WERI-Rb-1 (cell line): ENCODE data around the gene EVL.
"Not testable (repeated sequence)": the region's sequence is repeated elsewhere in the genome, so short reads cannot be mapped to it uniquely, and the experiment has no call there.

Source experiments
- DNase-seq: peaks from one replicate; pipeline ENCODE4 v3.0.0-alpha.2; 2020
- H3K27ac ChIP-seq: fragments of 250-450 bp; sonication (Bioruptor Pico); 2 replicates; pipeline ENCODE4 v1.5.1; 2020; ENCODE audit warnings: mild to moderate bottlenecking, moderate library complexity
- H3K27me3 ChIP-seq: fragments of 250-450 bp; sonication (Bioruptor Pico); 2 replicates; pipeline ENCODE4 v1.5.1; 2021; ENCODE audit warnings: mild to moderate bottlenecking, low read depth, moderate library complexity; ENCODE audit not compliant: insufficient read depth, severe bottlenecking
- H3K36me3 ChIP-seq: fragments of 250-450 bp; sonication (Bioruptor Pico); 2 replicates; pipeline ENCODE4 v1.5.1; 2020; ENCODE audit warnings: mild to moderate bottlenecking, moderate library complexity
- H3K4me3 ChIP-seq: 2 replicates; pipeline ENCODE4 v1.5.1; 2011; ENCODE audit warnings: low read depth, mild to moderate bottlenecking, control low read depth, low read length
- H3K9me3 ChIP-seq: fragments of 250-450 bp; sonication (Bioruptor Pico); 2 replicates; pipeline ENCODE4 v1.5.1; 2021; ENCODE audit warnings: mild to moderate bottlenecking, moderate library complexity; ENCODE audit not compliant: severe bottlenecking
- TF ChIP-seq, protein P1 (sequence below): IDR thresholded peaks from 2 replicates; pipeline ENCODE4 v1.5.1; 2011; ENCODE audit warnings: low read depth, mild to moderate bottlenecking, control low read depth, inconsistent platforms, low read length

The EVL gene

DNA sequence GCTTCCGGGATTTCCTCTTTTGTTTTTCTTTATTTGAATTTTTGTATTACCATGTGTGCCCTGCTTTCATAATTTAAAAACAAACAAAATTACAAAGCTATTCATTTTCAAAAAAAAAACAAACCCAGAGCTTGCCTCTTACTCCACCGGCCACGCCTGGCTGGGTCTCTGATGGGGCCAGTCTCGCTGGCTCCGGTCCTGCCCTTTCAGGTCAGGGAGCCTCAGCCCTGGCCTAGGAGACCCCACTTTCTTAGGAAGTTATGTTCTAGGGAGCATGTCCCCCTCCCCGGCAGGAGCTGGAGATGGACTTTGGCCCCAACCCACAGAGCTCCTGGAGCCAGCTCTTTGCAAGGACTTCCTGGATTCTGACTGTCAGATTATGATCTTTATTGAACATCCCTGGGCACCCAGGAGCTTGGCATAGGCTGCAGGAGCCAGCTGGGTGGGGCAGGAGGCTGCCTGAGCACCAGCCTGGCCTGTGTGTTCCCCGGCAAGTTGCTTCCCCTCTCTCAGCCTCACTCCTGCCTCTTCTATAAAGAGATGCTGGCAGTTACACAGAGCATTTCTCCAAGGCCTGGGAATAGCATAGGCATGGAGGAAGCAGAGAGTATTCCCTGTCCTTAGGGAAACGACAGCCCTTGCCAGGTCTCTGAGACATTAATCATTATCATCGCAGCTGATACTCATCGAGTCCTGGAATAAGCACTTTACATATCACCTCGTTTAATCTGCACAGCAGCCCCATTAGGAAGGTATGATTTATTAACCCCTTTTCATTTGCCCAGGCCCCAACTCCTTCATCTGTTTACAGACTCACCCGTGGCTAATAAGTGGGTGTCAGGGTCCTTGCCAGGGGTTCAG lies 90.8 kb downstream of the EVL start:
- H3K36me3 ChIP-seq = no peaks in the 10 kb centered on the region
- TF ChIP-seq, protein P1, sequence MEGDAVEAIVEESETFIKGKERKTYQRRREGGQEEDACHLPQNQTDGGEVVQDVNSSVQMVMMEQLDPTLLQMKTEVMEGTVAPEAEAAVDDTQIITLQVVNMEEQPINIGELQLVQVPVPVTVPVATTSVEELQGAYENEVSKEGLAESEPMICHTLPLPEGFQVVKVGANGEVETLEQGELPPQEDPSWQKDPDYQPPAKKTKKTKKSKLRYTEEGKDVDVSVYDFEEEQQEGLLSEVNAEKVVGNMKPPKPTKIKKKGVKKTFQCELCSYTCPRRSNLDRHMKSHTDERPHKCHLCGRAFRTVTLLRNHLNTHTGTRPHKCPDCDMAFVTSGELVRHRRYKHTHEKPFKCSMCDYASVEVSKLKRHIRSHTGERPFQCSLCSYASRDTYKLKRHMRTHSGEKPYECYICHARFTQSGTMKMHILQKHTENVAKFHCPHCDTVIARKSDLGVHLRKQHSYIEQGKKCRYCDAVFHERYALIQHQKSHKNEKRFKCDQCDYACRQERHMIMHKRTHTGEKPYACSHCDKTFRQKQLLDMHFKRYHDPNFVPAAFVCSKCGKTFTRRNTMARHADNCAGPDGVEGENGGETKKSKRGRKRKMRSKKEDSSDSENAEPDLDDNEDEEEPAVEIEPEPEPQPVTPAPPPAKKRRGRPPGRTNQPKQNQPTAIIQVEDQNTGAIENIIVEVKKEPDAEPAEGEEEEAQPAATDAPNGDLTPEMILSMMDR = no peak
- H3K9me3 ChIP-seq = peaks cover 12% of the 10 kb centered on the region
- DNase-seq = no peak
- H3K4me3 ChIP-seq = no peak overlapping the region
- no peak overlapping the region for H3K27ac ChIP-seq
- H3K27me3 ChIP-seq = peaks cover 20% of the 10 kb centered on the region

DNA sequence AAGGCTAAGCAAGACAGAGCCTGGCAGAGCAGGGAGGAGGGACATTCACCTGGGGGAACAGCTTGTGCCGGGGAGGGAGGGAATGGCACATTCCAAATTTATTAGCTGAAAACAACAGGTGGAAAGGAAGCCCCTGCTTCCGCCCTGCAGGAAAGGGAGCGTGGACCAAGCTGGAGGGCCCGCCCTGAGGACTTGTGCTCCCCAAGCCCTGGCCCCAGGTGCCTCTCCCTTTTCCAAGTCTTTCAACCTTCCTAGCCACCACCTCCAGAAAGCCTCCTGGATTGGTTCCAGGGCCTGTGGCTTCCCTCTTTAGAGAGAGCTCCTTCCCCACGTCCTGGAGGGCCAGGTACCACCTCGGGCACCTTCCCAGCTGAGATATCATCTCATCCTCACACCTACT lies 91.6 kb downstream of the EVL start:
- H3K27ac ChIP-seq = no peak overlapping the region
- TF ChIP-seq, protein P1 = no peak
- H3K36me3 ChIP-seq = no peaks in the 10 kb centered on the region
- peaks cover 20% of the 10 kb centered on the region for H3K27me3 ChIP-seq
- no peak overlapping the region for H3K4me3 ChIP-seq
- DNase-seq = no peak
- peaks cover 12% of the 10 kb centered on the region for H3K9me3 ChIP-seq

DNA sequence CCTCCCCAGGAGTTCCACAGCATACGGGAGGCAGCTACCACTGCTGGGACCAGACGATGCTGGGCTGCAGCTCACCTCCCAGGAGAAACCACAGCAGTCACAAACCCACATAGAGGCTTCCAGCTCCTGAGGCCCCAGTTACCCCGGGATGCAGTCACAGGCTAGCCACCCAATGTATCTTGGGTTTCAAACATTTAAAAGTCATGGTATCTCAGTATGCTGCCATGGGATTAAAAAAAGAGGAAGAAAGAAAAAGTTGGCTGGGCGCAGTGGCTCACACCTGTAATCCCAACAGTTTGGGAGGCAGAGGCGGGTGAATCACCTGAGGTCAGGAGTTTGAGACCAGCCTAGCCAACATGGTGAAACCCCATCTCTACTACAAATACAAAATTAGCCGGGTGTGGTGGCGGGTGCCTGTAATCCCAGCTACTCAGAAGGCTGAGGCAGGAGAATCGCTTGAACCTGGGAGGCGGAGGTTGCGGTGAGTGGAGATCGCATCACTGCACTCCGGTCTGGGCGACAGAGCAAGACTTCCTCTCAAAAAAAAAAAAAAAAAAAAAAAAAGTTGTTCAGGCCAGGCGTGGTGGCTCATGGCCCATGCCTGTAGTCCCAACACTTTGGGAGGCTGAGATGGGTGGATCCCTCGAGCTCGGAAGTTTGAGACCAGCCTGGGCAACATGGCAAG lies 92.5 kb downstream of the EVL start:
- not testable (repeated sequence) for DNase-seq, H3K4me3 ChIP-seq
- peaks cover 20% of the 10 kb centered on the region for H3K27me3 ChIP-seq

DNA sequence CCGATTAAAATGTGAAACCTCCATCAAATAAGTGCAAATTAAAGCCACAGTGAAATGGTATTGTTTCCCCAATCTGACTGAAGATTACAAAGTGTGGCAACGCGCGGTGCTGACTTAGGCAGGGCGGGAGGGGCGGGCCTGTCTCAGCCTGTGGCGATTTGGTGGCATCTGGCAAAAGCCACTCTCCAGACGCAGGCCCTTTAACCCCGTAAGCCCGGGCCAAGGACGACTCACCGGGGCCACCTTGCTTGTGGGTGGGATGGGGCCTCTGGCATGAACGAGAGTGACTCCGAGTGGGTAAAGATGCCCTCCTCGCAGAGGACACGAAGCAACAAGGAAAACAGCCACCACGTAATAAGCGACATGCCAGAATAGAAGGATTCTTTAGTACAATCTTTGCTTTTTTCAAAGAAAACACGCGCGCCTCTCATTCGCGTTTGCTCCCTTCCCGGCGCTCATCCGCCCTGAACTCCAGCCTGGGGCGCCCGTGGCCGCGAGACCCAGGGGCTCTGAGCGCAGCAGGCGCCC lies 93.4 kb downstream of the EVL start:
- peak overlapping the region; percentile 53 for H3K4me3 ChIP-seq
- no peak for DNase-seq
- H3K27ac ChIP-seq = no peak overlapping the region
- no peaks in the 10 kb centered on the region for H3K36me3 ChIP-seq
- H3K9me3 ChIP-seq = peaks cover 12% of the 10 kb centered on the region
- TF ChIP-seq, protein P1 = no peak
- peaks cover 20% of the 10 kb centered on the region for H3K27me3 ChIP-seq

More for the DNA sequence above, 92.5 kb downstream of the EVL start:
- H3K36me3 ChIP-seq, H3K27ac ChIP-seq: not testable (repeated sequence)
- peaks cover 12% of the 10 kb centered on the region for H3K9me3 ChIP-seq

DNA sequence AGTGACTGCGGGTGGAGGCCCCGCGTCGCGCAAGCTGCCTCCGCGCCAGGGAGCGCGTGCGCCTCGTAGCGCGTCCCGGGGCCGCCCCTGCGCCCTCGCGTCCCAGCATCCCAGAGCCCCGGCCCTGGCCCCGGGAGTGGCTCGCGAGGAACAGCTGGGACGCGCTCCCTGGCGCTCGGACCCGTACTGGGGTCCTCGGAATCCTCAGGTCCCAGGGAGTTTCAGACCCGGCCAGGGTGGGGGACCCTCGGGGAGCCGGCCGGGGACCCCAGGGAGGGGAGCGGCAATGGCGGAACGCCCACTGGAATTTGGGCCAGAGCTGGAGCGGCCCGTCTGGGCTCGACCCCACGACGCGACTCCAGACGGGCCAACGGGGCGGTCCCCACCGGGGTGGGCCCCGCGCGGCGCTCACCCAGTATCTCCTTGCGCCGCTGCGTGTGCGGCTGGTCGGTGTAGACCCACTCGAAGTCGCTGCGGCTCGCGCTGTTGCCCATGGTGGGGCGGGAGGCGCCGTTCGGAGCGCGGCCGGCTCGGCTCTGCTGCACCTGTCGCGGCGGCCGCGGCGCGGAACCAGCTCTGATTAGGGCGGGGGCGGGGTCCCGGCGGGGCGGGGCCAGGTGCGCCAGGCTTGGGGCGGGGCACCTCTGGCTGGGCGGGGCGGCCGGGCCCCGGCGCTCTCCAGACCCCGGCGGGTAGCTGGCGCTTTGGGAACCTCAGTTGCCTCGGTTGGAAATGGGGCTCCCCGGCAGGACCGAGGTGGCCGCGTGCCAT lies 94.1 kb downstream of the EVL start, which contains the start of gene DEGS2:
Gene DEGS2 (minus strand): TSS at position 552 of the 771 bp plus-strand sequence. CDS start 58 bp downstream, at position 494.
- Histone ChIP-seq H3K27ac (no peak within 1 kb of the TSS), H3K36me3 (no peaks in the 10 kb centered on the region), H3K9me3 (peaks cover 12% of the 10 kb centered on the region), H3K27me3 (peaks cover 20% of the 10 kb centered on the region), H3K4me3 (peak within 1 kb of the TSS; percentile 53)
- TF ChIP-seq, protein P1 = no peak
- peak; percentile 57 for DNase-seq
